Measurements from ENCODE around the gene BBS1. TPM values are rescaled to one million over a fixed set of nuclear protein-coding genes. Genes with fewer than 3 reads are reported as not detected.

The BBS1 gene
- total RNA-seq, 1 donor from 2014 or later = 53.8 TPM

DNA sequence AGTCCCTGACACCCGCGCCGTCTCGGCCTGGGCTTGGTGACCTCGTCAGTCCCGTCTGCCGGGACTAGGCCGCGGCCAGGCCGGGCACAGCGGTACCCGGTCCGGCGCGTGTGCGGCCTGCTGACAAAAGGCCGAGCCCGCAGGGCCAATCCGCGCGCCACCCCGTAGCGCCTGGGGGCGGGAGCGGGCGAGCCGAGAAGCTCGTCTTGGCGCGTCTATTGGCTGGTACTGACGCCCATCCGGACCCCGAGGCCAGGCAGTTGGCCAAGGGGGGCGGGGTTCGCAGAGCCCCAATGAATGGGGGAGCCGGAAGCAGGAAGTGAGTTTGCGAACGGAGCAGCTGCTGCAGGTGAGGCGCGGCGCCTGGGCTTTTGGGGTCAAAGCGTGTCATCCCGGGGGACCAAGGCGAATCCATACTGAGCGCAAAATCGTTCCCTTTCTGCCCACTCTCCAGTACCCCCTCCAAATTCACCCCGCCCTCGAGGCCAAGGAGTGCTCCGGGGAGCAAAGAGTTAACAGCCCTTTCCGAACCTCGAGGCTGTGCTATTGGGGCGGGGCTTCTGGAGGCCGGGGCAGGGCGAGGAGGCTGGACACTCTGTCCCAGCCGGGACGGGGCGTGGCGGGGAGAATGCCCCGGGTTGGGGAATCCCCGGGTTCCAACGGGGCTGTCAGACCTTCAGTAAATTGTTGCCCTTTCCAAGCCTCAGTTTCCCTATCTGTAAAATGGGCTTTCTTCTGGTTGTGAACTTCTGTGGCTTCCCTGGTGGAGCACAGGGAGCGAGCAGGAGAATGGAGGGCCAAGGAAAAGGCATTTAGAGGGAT lies 30.1 kb upstream of the BBS1 start, which contains the start of gene DPP3:
Gene DPP3 (plus strand): TSS at position 318 of the 822 bp plus-strand sequence. CDS start 1,767 bp downstream, outside the sequence.
- H3K4me1 ChIP-seq = peaks cover 26% of the 10 kb centered on the region
- peak within 1 kb of the TSS; percentile 82 for H3K27ac ChIP-seq
- peak in 1 of 2 donors; percentile 97 for DNase-seq (ENCODE audit: extremely low spot score in 2 of 2)
- H3K27me3 ChIP-seq = no peaks in the 10 kb centered on the region
- H3K36me3 ChIP-seq = no peaks in the 10 kb centered on the region
- TF ChIP-seq POLR2A (IDR thresholded peaks at IDR 0.05) (peak; percentile 38 to 86), POLR2AphosphoS5 (IDR thresholded peaks at IDR 0.05; ENCODE audit: insufficient read depth in 1 of 2, low read depth in 1 of 2) (peak; percentile 83 to 97)
- TF ChIP-seq, protein P1, sequence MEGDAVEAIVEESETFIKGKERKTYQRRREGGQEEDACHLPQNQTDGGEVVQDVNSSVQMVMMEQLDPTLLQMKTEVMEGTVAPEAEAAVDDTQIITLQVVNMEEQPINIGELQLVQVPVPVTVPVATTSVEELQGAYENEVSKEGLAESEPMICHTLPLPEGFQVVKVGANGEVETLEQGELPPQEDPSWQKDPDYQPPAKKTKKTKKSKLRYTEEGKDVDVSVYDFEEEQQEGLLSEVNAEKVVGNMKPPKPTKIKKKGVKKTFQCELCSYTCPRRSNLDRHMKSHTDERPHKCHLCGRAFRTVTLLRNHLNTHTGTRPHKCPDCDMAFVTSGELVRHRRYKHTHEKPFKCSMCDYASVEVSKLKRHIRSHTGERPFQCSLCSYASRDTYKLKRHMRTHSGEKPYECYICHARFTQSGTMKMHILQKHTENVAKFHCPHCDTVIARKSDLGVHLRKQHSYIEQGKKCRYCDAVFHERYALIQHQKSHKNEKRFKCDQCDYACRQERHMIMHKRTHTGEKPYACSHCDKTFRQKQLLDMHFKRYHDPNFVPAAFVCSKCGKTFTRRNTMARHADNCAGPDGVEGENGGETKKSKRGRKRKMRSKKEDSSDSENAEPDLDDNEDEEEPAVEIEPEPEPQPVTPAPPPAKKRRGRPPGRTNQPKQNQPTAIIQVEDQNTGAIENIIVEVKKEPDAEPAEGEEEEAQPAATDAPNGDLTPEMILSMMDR (IDR thresholded peaks at IDR 0.05) = peak in 1 of 3 experiments; percentile 18
- H3K4me3 ChIP-seq = peak within 1 kb of the TSS; percentile 74 to 77
- no peaks in the 10 kb centered on the region for H3K9me3 ChIP-seq
- intact Hi-C loops (cut with DNase I) = no loop called here

DNA sequence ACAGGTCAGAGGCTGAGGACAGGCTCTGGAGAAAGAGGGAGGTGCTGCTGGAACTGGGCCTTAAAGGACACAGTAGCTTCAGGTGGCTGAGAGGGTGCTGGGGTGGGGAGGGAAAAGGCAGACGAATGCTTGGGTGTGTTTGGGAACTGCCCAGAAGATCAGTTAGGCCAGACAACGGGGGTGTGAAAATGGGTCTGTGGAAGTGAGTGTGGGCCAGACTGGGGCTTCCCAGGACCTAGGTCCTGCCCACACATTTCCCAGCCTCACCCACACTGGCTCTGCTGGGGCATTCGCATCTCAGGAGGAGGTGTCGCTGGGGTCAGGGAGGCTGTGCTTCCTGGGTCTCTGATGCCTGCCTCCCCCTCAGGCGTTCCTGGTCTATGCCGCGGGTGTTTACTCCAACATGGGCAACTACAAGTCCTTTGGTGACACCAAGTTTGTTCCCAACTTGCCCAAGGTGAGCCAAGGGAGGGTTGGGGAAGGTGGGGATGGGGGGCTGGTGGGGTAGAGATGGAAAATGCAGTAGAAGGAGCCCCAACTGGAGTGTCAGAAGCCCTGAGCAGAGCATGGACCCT lies 25.5 kb upstream of the BBS1 start:
- peaks cover 9% of the 10 kb centered on the region for H3K4me1 ChIP-seq
- intact Hi-C loops (cut with DNase I) = no loop called here
- no peaks in the 10 kb centered on the region for H3K27me3 ChIP-seq
- no peaks in the 10 kb centered on the region for H3K9me3 ChIP-seq
- DNase-seq (ENCODE audit: extremely low spot score in 2 of 2) = no peak
- no peak overlapping the region for H3K4me3 ChIP-seq
- TF ChIP-seq, protein P1 (IDR thresholded peaks at IDR 0.05) = no peak
- TF ChIP-seq POLR2AphosphoS5 (IDR thresholded peaks at IDR 0.05; ENCODE audit: insufficient read depth in 1 of 2, low read depth in 1 of 2) = no peak
- no peak for TF ChIP-seq POLR2A (IDR thresholded peaks at IDR 0.05)
- no peak overlapping the region for H3K27ac ChIP-seq
- peaks cover 0 to 9% of the 10 kb centered on the region in 2 donors for H3K36me3 ChIP-seq

DNA sequence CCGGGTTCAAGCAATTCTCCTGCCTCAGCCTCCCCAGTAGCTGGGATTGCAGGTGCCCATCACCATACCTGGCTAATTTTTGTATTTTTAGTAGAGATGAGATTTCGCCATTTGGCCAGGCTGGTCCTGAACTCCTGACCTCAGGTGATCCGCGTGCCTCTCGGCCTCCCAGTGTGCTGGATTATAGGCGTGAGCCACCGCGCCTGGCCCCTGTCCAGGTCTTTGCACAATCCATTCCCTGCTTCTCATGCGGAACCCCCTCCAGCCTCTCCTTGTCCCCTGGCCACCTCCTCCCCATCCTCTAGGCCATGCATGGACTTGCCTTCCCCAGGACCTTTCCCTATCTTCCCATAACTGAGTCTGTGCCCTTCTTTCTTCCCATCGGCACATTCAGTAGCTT lies 21.5 kb upstream of the BBS1 start:
- H3K9me3 ChIP-seq = no peaks in the 10 kb centered on the region
- TF ChIP-seq, protein P1 (IDR thresholded peaks at IDR 0.05) = no peak
- TF ChIP-seq POLR2A (IDR thresholded peaks at IDR 0.05) = no peak
- no peak for TF ChIP-seq POLR2AphosphoS5 (IDR thresholded peaks at IDR 0.05; ENCODE audit: insufficient read depth in 1 of 2, low read depth in 1 of 2)
- no peak overlapping the region for H3K4me3 ChIP-seq
- intact Hi-C loops (cut with DNase I) = no loop called here
- no peaks in the 10 kb centered on the region for H3K4me1 ChIP-seq
- H3K27ac ChIP-seq = no peak overlapping the region
- H3K36me3 ChIP-seq = peaks cover 0 to 20% of the 10 kb centered on the region in 2 donors
- no peak for DNase-seq (ENCODE audit: extremely low spot score in 2 of 2)
- no peaks in the 10 kb centered on the region for H3K27me3 ChIP-seq

DNA sequence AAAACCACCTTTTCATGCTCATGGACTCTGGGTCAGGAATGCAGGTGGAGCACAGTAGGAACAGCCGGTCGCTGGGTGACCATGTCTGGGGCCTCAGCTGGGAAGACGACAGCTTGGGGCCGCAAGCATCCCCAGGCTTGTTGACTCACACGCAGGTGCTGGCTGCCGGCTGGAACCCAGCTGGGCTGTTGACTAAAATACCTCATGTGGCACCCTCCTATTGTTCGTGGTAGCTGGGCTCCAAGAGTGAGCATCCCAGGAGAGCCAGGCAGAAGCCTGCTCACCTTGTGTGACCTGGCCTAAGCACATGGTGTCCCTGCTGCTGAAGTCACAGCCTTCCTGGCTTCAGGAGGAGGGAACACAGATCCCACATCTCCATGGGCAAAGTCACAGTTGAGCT lies 20.8 kb upstream of the BBS1 start:
- Histone ChIP-seq H3K4me3 (no peak overlapping the region), H3K36me3 (peaks cover 0 to 20% of the 10 kb centered on the region in 2 donors), H3K9me3 (no peaks in the 10 kb centered on the region), H3K4me1 (no peaks in the 10 kb centered on the region), H3K27me3 (no peaks in the 10 kb centered on the region), H3K27ac (no peak overlapping the region)
- intact Hi-C loops (cut with DNase I) = no loop called here
- no peak for DNase-seq (ENCODE audit: extremely low spot score in 2 of 2)
- TF ChIP-seq, protein P1 (IDR thresholded peaks at IDR 0.05) = no peak
- TF ChIP-seq POLR2A (IDR thresholded peaks at IDR 0.05) (no peak), POLR2AphosphoS5 (IDR thresholded peaks at IDR 0.05; ENCODE audit: insufficient read depth in 1 of 2, low read depth in 1 of 2) (no peak)

Data from vagina (tissue), 2 donors.